Osteocyte (in vitro differentiated cells): ENCODE results near the gene TRAF2. TPM values are rescaled to one million over a fixed set of nuclear protein-coding genes. Genes with fewer than 3 reads are reported as not detected.

Experiments used
- DNase-seq: peaks from one replicate; pipeline ENCODE4 v3.0.0; 2021; ENCODE audit warnings: mixed read lengths; ENCODE audit not compliant: unreplicated experiment; ENCODE audit errors: extremely low spot score
- H3K27ac Mint-ChIP-seq: one replicate; pipeline ENCODE4 v1.8.0; 2021; ENCODE audit warnings: mild to moderate bottlenecking, mixed read lengths; ENCODE audit not compliant: unreplicated experiment
- H3K27me3 Mint-ChIP-seq: one replicate; pipeline ENCODE4 v1.8.0; 2021; ENCODE audit warnings: mixed read lengths; ENCODE audit not compliant: unreplicated experiment
- H3K36me3 Mint-ChIP-seq: one replicate; pipeline ENCODE4 v1.8.0; 2021; ENCODE audit warnings: mixed read lengths; ENCODE audit not compliant: unreplicated experiment
- H3K4me1 Mint-ChIP-seq: one replicate; pipeline ENCODE4 v1.8.0; 2021; ENCODE audit warnings: mixed read lengths; ENCODE audit not compliant: unreplicated experiment
- H3K4me3 Mint-ChIP-seq: one replicate; pipeline ENCODE4 v1.8.0; 2021; ENCODE audit warnings: mild to moderate bottlenecking, moderate library complexity, mixed read lengths; ENCODE audit not compliant: unreplicated experiment
- H3K9me3 Mint-ChIP-seq: one replicate; pipeline ENCODE4 v1.8.0; 2021; ENCODE audit warnings: mixed read lengths; ENCODE audit not compliant: unreplicated experiment
- microRNA-seq: library from miRNA; unstranded; fragments of <30 nt; microRNA quantifications from one replicate; pipeline ENCODE4 v1.1.0, GENCODE V29; 2020; ENCODE audit not compliant: unreplicated experiment
- total RNA-seq: library from RNA; stranded (reverse); gene quantifications from 2 replicates; pipeline ENCODE4 v1.2.1, GENCODE V29; 2021
- TF ChIP-seq, protein P1 (sequence below): fragments of 200-600 bp; sonication (generic); IDR thresholded peaks from 2 replicates; pipeline ENCODE4 v1.5.0; 2021; ENCODE audit warnings: antibody characterized with exemption, mild to moderate bottlenecking, moderate library complexity

The TRAF2 gene
- total RNA-seq, 1 donor from 2014 or later = 14.4 TPM

DNA sequence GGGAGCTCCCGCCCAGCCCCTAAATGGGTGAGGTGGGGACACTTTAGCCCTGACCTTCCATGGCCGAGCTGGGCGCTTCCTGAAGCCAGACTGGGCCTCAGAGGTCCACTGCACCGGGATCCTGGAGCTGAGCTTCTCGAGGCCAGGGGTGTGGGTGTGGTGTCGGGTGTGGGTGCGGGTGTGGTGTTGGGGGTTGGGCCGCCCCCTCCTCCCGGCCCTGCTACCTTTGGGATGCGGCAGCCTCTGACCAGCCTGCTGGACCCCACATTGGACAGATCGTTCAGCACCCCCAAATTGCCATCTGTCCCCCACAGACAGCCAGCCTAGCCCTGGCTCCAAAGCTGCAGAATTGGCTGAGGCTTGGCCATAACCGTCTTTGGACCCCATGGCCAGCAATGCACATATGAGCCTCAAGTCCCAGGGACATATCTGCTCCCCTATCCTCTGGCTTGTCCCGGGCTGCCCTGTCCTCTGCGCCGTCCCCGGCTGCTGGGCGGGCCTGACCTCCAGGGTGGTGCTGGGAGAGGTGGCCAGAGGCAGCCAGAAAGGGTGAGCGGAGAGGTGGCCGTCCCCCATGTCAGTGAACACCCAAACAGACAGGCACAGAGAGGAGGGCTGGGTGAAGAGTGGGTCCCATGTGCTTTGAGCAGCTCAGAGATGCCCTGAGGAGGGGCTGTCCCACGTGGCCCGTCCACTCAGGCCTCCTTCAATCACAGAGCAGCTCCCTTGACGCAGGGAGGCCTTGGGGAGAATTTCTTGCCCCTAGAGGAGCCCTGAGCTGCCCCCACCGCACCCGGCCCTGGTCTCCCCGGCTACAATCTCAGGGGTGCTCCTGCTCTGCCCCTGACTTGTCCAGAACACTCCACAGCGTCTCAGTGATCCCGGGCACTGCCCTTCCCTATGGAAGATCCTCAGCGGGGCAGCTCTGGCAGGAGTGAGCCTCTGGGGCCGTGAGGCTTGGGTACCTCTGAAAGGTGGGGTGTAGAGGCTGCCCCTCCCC, 87.6 kb downstream of the TRAF2 start:
- Mint-ChIP-seq H3K27ac (no peak overlapping the region), H3K9me3 (no peaks in the 10 kb centered on the region), H3K4me3 (no peak overlapping the region), H3K4me1 (peaks cover 4% of the 10 kb centered on the region), H3K27me3 (no peaks in the 10 kb centered on the region), H3K36me3 (no peaks in the 10 kb centered on the region)
- no peak for DNase-seq
- TF ChIP-seq, protein P1, sequence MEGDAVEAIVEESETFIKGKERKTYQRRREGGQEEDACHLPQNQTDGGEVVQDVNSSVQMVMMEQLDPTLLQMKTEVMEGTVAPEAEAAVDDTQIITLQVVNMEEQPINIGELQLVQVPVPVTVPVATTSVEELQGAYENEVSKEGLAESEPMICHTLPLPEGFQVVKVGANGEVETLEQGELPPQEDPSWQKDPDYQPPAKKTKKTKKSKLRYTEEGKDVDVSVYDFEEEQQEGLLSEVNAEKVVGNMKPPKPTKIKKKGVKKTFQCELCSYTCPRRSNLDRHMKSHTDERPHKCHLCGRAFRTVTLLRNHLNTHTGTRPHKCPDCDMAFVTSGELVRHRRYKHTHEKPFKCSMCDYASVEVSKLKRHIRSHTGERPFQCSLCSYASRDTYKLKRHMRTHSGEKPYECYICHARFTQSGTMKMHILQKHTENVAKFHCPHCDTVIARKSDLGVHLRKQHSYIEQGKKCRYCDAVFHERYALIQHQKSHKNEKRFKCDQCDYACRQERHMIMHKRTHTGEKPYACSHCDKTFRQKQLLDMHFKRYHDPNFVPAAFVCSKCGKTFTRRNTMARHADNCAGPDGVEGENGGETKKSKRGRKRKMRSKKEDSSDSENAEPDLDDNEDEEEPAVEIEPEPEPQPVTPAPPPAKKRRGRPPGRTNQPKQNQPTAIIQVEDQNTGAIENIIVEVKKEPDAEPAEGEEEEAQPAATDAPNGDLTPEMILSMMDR = no peak

GRCh38 chr9:136974817-136975535, 88.7 kb downstream of the TRAF2 start:
- TF ChIP-seq, protein P1 = no peak
- Mint-ChIP-seq H3K27me3 (no peaks in the 10 kb centered on the region), H3K9me3 (no peaks in the 10 kb centered on the region), H3K4me3 (no peak overlapping the region), H3K36me3 (no peaks in the 10 kb centered on the region), H3K4me1 (peaks cover 4% of the 10 kb centered on the region), H3K27ac (no peak overlapping the region)
- no peak for DNase-seq

DNA sequence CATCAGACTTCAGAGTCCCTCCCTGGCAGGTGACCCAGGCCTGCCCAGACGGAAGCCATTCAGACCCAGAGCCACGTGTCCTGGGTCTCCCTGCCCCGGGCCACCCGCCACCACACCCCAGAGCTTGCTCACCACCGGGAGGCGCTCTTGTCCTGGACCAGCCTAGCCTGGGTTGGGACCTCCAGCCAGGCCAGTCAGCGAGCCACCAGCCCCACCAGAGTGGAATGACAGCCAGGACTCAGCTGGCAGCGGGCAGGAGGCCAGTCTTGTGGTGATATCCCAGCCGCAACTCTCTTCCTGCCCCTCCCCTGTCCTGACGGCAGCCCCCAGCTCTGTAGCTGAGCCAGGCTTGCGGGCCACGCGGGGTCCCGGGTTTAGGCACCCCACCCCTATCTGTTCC, 89.3 kb downstream of the TRAF2 start:
- no peaks in the 10 kb centered on the region for H3K27me3 Mint-ChIP-seq
- H3K9me3 Mint-ChIP-seq = no peaks in the 10 kb centered on the region
- no peak overlapping the region for H3K27ac Mint-ChIP-seq
- no peaks in the 10 kb centered on the region for H3K36me3 Mint-ChIP-seq
- peaks cover 4% of the 10 kb centered on the region for H3K4me1 Mint-ChIP-seq
- H3K4me3 Mint-ChIP-seq = no peak overlapping the region
- no peak for DNase-seq
- TF ChIP-seq, protein P1 = no peak

Small RNAs within 50 kb of the gene (microRNA-seq; reads per million reads assigned to microRNA genes)
- gene MIR4479 = not detected

Other genes starting within 250 kb of the TRAF2 start
- gene EGFL7, start 223.6 kb upstream of the TRAF2 start, total RNA-seq = 6.9 and 8.4 TPM in 2 replicates
- gene AGPAT2, start 199.1 kb upstream of the TRAF2 start, total RNA-seq = 34.4 and 36.4 TPM in 2 replicates
- 11.4 and 11.5 TPM in 2 replicates for gene DIPK1B, start 173.9 kb upstream of the TRAF2 start, total RNA-seq
- gene LCN10, start 143.6 kb upstream of the TRAF2 start, total RNA-seq = not detected in 2 replicates
- not detected in 2 replicates for gene LCN6, start 138.0 kb upstream of the TRAF2 start, total RNA-seq
- gene LCN8, start 128.3 kb upstream of the TRAF2 start, total RNA-seq = not detected in 2 replicates
- gene LCN15, start 122.0 kb upstream of the TRAF2 start, total RNA-seq = not detected in 2 replicates
- 29.2 and 36.0 TPM in 2 replicates for gene TMEM141, start 95.2 kb upstream of the TRAF2 start, total RNA-seq
- 0.89 and 0.94 TPM in 2 replicates for gene CCDC183, start 90.2 kb upstream of the TRAF2 start, total RNA-seq
- gene RABL6, start 78.6 kb upstream of the TRAF2 start, total RNA-seq = 82.2 and 84.7 TPM in 2 replicates
- gene AJM1, start 44.0 kb upstream of the TRAF2 start, total RNA-seq = 4.4 and 4.5 TPM in 2 replicates
- gene PHPT1, start 37.1 kb upstream of the TRAF2 start, total RNA-seq = 131 and 142 TPM in 2 replicates
- 7.4 and 9.4 TPM in 2 replicates for gene MAMDC4, start 34.2 kb upstream of the TRAF2 start, total RNA-seq
- gene EDF1, start 20.2 kb upstream of the TRAF2 start, total RNA-seq = 338 and 342 TPM in 2 replicates
- 84.4 and 93.0 TPM in 2 replicates for gene FBXW5, start 58.2 kb downstream of the TRAF2 start, total RNA-seq
- 1.3 and 1.7 TPM in 2 replicates for gene C8G, start 58.7 kb downstream of the TRAF2 start, total RNA-seq
- 0.57 and 1.4 TPM in 2 replicates for gene LCN12, start 65.8 kb downstream of the TRAF2 start, total RNA-seq
- 123 and 129 TPM in 2 replicates for gene PTGDS, start 91.0 kb downstream of the TRAF2 start, total RNA-seq
- gene LCNL1, start 96.5 kb downstream of the TRAF2 start, total RNA-seq = 3.0 and 3.4 TPM in 2 replicates
- 38.5 and 51.4 TPM in 2 replicates for gene PAXX, start 105.9 kb downstream of the TRAF2 start, total RNA-seq
- 0.52 TPM in 1 of 2 replicates, not detected in the other for gene CLIC3, start 110.1 kb downstream of the TRAF2 start, total RNA-seq
- 47.6 and 55.1 TPM in 2 replicates for gene ABCA2, start 141.7 kb downstream of the TRAF2 start, total RNA-seq
- 0.13 TPM in 1 of 2 replicates, not detected in the other for gene FUT7, start 145.6 kb downstream of the TRAF2 start, total RNA-seq
- gene NPDC1, start 159.7 kb downstream of the TRAF2 start, total RNA-seq = 84.4 and 91.0 TPM in 2 replicates
- 0.46 TPM in 1 of 2 replicates, not detected in the other for gene ENTPD2, start 167.5 kb downstream of the TRAF2 start, total RNA-seq
- 3.1 and 3.4 TPM in 2 replicates for gene SAPCD2, start 184.0 kb downstream of the TRAF2 start, total RNA-seq
- 34.2 and 38.3 TPM in 2 replicates for gene UAP1L1, start 191.0 kb downstream of the TRAF2 start, total RNA-seq
- 109 and 120 TPM in 2 replicates for gene MAN1B1, start 200.5 kb downstream of the TRAF2 start, total RNA-seq
- 118 TPM in 2 replicates for gene DPP7, start 228.2 kb downstream of the TRAF2 start, total RNA-seq